Measurements from ENCODE around the gene RBM23.

Gene RBM23

GRCh38 chr14:22884738-22885523 is 34.0 kb downstream of the RBM23 start:
- no peak for DNase-seq

GRCh38 chr14:22884076-22884737 is 34.7 kb downstream of the RBM23 start:
- no peak for DNase-seq

GRCh38 chr14:22883173-22883976 is 35.6 kb downstream of the RBM23 start, which contains the start of gene REM2:
Gene REM2, plus strand, starts transcription at chr14:22883222. Its CDS starts 66 bp downstream, at chr14:22883288.
- peak; percentile 37 for DNase-seq

- DNase-seq: no peak
Measured at GRCh38 chr14:22882529-22883172, 36.3 kb downstream of the RBM23 start.

GRCh38 chr14:22882064-22882463 is 36.9 kb downstream of the RBM23 start:
- DNase-seq: no peak

- no peak for DNase-seq
Measured at GRCh38 chr14:22878271-22879246, 40.4 kb downstream of the RBM23 start.

GRCh38 chr14:22877000-22877501 is 41.9 kb downstream of the RBM23 start:
- no peak for DNase-seq

- DNase-seq: no peak
Measured at GRCh38 chr14:22875748-22876319, 43.1 kb downstream of the RBM23 start.

- DNase-seq: no peak
Measured at GRCh38 chr14:22875003-22875747, 43.8 kb downstream of the RBM23 start.

- DNase-seq: no peak
Measured at GRCh38 chr14:22872833-22873520, 46.0 kb downstream of the RBM23 start.

GRCh38 chr14:22872033-22872832 is 46.7 kb downstream of the RBM23 start:
- peak; percentile 80 for DNase-seq

GRCh38 chr14:22871224-22872032 is 47.5 kb downstream of the RBM23 start, which contains the start of gene LRP10:
Gene LRP10, plus strand, starts transcription at chr14:22871740. Its CDS starts 564 bp downstream, at chr14:22872304.
- DNase-seq: peak; percentile 89

- no peak for DNase-seq
Measured at GRCh38 chr14:22870811-22871223, 48.1 kb downstream of the RBM23 start.

- no peak for DNase-seq
Measured at GRCh38 chr14:22866874-22867273, 52.1 kb downstream of the RBM23 start.

GRCh38 chr14:22865424-22866405 is 53.2 kb downstream of the RBM23 start:
- no peak for DNase-seq

GRCh38 chr14:22864979-22865378 is 54.0 kb downstream of the RBM23 start:
- no peak for DNase-seq
